NCI-H226 (cell line): ENCODE results near the gene MIS18BP1.
"Not testable (repeated sequence)": the region's sequence is repeated elsewhere in the genome, so short reads cannot be mapped to it uniquely, and the experiment has no call there.

Experiments
- DNase-seq: peaks from one replicate; pipeline ENCODE4 v3.0.0-alpha.2; 2015

MIS18BP1 gene

DNA sequence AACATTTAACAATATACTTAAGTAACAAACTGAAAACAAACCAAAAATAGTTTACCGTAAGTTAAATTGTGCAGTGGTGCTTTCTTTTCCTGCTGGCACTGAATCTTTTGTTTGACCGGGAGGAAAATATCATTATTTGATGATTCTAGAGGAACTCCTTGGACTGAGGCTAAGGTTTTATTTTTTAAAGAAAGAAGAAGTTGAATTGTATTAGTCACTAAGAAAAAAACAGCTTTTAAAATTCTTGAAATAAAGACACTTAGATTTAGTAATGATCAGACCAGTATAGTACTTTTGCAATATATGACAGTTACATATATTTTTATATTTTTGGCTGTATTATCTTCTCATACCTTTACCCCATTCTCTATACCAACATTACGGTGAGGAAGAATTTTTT, 10.3 kb downstream of the MIS18BP1 start:
- DNase-seq: no peak

- no peak for DNase-seq
Measured at GRCh38 chr14:45238988-45239387, 14.0 kb downstream of the MIS18BP1 start.

- no peak for DNase-seq
Measured at GRCh38 chr14:45227566-45227965, 25.4 kb downstream of the MIS18BP1 start.

DNA sequence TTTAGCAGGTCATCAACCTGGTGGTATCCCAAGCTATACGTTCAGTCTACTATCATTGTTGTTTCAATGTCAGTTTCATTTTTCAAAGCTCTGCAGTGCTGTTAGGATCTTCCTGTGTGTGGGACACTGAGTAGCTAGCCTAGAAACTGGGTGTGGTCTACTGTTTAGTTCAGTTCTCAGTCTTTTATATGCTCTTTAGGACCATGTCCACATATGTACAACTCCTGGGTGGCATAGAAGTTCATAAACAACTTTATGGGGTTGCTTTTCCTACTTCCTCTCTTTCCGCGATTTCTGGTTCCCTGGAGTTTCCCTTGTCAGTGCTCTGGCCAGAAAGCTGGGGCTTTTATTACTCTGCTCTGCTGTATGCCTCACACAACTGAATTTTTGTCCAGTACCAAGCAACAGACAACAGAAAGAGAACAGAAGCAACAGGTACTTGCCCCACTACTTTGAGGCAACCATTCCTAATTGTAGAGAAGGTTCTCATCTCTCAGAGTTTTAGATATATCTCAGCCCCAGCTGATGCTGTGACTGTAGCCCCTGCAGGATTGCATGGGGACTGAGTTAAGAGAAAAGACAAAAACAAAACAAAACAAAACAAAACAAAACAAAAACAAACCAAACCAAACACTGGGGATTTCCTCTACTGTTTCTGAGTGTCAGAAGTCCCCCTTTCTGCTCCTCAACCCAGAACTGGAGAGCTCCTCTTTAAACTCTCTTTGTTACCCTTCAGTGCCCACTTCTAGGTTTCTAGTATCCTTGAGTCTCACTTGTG, 30.3 kb downstream of the MIS18BP1 start:
- no peak for DNase-seq

- not testable (repeated sequence) for DNase-seq
Measured at GRCh38 chr14:45214341-45214740, 38.7 kb downstream of the MIS18BP1 start.

- DNase-seq: not testable (repeated sequence)
Measured at GRCh38 chr14:45213716-45214115, 39.3 kb downstream of the MIS18BP1 start.

- no peak for DNase-seq
Measured at GRCh38 chr14:45212231-45212630, 40.8 kb downstream of the MIS18BP1 start.

GRCh38 chr14:45211295-45211694, 41.7 kb downstream of the MIS18BP1 start:
- peak; percentile 4 for DNase-seq

DNA sequence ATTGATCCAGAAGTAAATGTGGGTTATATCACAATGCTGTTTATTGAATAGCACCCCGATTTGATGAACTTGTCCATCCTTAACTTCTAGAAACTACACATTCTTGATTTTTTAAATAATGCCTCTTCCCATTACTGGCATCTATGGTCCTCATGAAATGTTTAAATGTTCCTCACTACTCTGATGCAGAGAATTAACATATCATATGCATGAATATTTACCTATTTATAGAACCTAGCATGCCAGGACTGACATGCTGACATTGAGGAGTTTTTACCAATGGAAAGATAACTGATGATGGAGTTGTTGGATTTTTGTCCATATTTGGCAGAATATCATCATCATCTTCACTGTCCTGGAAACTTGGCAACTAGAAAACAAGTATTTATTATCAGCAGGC, 42.8 kb downstream of the MIS18BP1 start:
- no peak for DNase-seq

- no peak for DNase-seq
Measured at GRCh38 chr14:45204241-45204640, 48.8 kb downstream of the MIS18BP1 start.

GRCh38 chr14:45201905-45202304, 51.1 kb downstream of the MIS18BP1 start:
- no peak for DNase-seq

DNA sequence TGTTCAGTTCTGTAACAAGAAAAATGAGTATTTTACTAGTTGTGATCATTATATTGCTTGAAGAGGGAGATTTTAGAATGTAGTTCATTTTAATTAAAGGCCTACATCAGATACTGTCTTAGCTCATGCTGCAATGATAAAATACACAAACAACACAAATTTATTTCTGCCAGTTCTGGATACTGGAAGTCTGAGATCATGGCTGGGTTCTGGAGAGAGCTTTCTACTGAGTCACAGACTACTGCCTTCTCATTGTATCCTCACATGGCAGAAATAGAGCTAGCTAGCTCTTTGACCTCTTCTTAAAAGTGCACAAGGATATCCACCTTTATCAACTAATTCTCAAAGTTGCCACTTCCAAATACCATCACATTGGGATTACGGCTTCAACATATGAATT, 53.8 kb downstream of the MIS18BP1 start:
- DNase-seq: peak; percentile 15

DNA sequence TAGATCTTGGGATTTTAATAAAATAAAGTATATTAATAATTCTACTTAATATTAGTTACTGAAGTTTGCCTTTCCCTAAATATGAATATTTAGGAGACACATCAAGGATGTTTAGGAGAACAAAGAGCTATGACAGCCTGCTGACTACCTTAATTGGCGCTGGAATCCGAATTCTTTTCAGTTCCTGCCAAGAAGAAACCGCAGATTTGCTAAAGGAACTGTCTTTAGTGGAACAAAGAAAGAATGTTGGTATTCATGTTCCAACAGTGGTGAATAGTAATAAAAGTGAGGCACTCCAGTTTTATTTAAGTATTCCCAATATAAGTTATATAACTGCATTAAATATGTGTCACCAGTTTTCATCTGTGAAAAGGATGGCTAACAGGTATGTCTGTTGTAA, 54.5 kb downstream of the MIS18BP1 start:
- no peak for DNase-seq

GRCh38 chr14:45194964-45195363, 58.0 kb downstream of the MIS18BP1 start:
- DNase-seq: no peak

DNA sequence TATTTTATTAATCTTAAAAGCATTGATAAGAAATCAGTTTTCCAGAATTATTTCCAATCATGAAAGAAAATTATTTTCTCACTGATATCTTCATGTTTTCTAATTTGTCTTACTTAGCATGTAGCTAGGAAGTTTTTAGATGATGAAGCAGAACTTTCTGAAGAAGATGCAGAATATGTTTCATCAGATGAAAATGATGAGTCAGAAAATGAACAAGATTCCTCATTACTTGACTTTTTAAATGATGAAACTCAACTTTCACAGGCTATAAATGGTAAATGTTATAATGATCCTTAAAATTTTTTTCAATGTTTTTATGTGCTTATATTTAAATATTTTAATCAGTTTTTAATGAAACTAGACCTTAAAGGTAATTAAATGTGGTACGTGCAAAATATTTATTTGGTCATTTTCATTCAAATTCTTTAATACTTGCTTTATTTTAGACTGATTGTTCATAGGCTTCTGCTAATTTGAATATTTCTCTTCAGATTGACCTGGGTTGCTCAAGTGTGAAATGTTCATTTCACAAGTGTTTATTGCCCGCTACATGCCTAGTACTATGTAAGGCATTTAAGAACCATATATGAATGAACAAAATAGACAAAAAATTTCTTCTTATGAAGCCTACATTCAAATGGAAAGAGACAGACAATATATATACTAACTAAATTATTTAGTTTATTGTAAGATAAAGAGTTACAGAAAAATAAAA, 67.7 kb downstream of the MIS18BP1 start:
- DNase-seq: no peak

GRCh38 chr14:45181806-45182205, 71.2 kb downstream of the MIS18BP1 start:
- no peak for DNase-seq

- DNase-seq: no peak
Measured at GRCh38 chr14:45181329-45181728, 71.7 kb downstream of the MIS18BP1 start.

DNA sequence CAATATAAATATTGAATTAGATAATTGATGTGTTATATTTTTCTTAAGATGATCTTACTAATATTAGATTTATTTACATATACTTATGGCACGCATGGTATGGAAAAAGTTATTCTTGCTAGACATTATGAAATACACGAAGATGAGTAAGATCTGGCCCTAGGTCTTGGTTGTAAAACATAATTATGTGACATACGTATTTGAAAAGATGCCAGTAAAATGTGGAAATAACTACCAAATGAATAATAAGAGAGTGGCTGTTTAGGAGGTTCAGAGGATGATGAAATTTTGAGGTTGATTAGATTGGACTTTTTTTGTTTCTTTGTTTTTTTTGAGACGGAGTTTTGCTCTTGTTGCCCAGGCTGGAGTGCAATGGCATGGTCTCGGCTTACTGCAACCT, 75.9 kb downstream of the MIS18BP1 start:
- peak; percentile 68 for DNase-seq

GRCh38 chr14:45169906-45170305, 83.1 kb downstream of the MIS18BP1 start:
- no peak for DNase-seq

- no peak for DNase-seq
Measured at GRCh38 chr14:45156067-45156466, 96.9 kb downstream of the MIS18BP1 start.
